ENCODE data around the gene NOTCH2.
"Not testable (repeated sequence)": the region's sequence is repeated elsewhere in the genome, so short reads cannot be mapped to it uniquely, and the experiment has no call there.

The NOTCH2 gene

GRCh38 chr1:120069067-120069919 is at the start of gene NOTCH2:
TSS of gene NOTCH2 (minus strand) at chr1:120069662. CDS start at chr1:120069406, 256 bp downstream.
- DNase-seq = peak; percentile 43

GRCh38 chr1:120117371-120118177 is 48.1 kb upstream of the NOTCH2 start:
- DNase-seq = not testable (repeated sequence)

- DNase-seq = not testable (repeated sequence)
Observed at GRCh38 chr1:120116094-120116493, 46.6 kb upstream of the NOTCH2 start.

GRCh38 chr1:120113134-120113533 is 43.7 kb upstream of the NOTCH2 start:
- not testable (repeated sequence) for DNase-seq

GRCh38 chr1:120112212-120112611 is 42.8 kb upstream of the NOTCH2 start:
- DNase-seq = not testable (repeated sequence)

GRCh38 chr1:120111771-120112170 is 42.3 kb upstream of the NOTCH2 start:
- not testable (repeated sequence) for DNase-seq

- not testable (repeated sequence) for DNase-seq
Observed at GRCh38 chr1:120111008-120111407, 41.5 kb upstream of the NOTCH2 start.

GRCh38 chr1:120109656-120110055 is 40.2 kb upstream of the NOTCH2 start:
- DNase-seq = not testable (repeated sequence)

- not testable (repeated sequence) for DNase-seq
Observed at GRCh38 chr1:120109180-120109579, 39.7 kb upstream of the NOTCH2 start.

GRCh38 chr1:120105288-120105687 is 35.8 kb upstream of the NOTCH2 start:
- not testable (repeated sequence) for DNase-seq

GRCh38 chr1:120103768-120104167 is 34.3 kb upstream of the NOTCH2 start:
- not testable (repeated sequence) for DNase-seq

GRCh38 chr1:120101593-120101992 is 32.1 kb upstream of the NOTCH2 start:
- not testable (repeated sequence) for DNase-seq

GRCh38 chr1:120100590-120100989 is 31.1 kb upstream of the NOTCH2 start:
- not testable (repeated sequence) for DNase-seq

- not testable (repeated sequence) for DNase-seq
Observed at GRCh38 chr1:120098986-120099759, 29.7 kb upstream of the NOTCH2 start.

- DNase-seq = not testable (repeated sequence)
Observed at GRCh38 chr1:120096981-120097545, 27.6 kb upstream of the NOTCH2 start.

GRCh38 chr1:120093548-120094181 is 24.2 kb upstream of the NOTCH2 start:
- not testable (repeated sequence) for DNase-seq

- DNase-seq = not testable (repeated sequence)
Observed at GRCh38 chr1:120092232-120093218, 23.1 kb upstream of the NOTCH2 start.

- not testable (repeated sequence) for DNase-seq
Observed at GRCh38 chr1:120090830-120091229, 21.4 kb upstream of the NOTCH2 start.

- not testable (repeated sequence) for DNase-seq
Observed at GRCh38 chr1:120087959-120088358, 18.5 kb upstream of the NOTCH2 start.

GRCh38 chr1:120069920-120070214 is 405 bp upstream of the NOTCH2 start:
- DNase-seq = not testable (repeated sequence)

GRCh38 chr1:120068683-120069066 is 787 bp downstream of the NOTCH2 start:
- DNase-seq = not testable (repeated sequence)

All from right hindlimb (tissue), 1 donor.